HepG2 (cell line): ENCODE measurements around the gene CSNK2A1.

Experiments
- CTCF ChIP-seq: sonication (generic); formaldehyde crosslinking; IDR thresholded peaks from 2 replicates; pipeline ENCODE4 v1.5.0; 2020; ENCODE audit warnings: mild to moderate bottlenecking, missing genetic modification reagents, moderate library complexity
- HNRNPL ChIP-seq: fragments of 200-400 bp; formaldehyde crosslinking; IDR thresholded peaks from 2 replicates; pipeline ENCODE4 v1.6.1; 2017; ENCODE audit warnings: mild to moderate bottlenecking, low read depth, low read length
- TFE3 ChIP-seq: IDR thresholded peaks from 2 replicates; pipeline ENCODE4 v1.6.1; 2016
- USF2 ChIP-seq, 2 experiments: sonication (generic) in 1 of 2; formaldehyde crosslinking in 1 of 2; IDR thresholded peaks; 2 replicates each; pipeline versions ENCODE4 v1.5.1 to v1.6.1; 2011 to 2020; ENCODE audit warnings: borderline replicate concordance in 1 of 2, low read depth in 1 of 2, low read length in 1 of 2, mild to moderate bottlenecking in 1 of 2, missing genetic modification reagents in 1 of 2, moderate library complexity in 1 of 2
- ZNF781 ChIP-seq: sonication (generic); formaldehyde crosslinking; IDR thresholded peaks from 2 replicates; pipeline ENCODE4 v1.5.1; 2020; ENCODE audit warnings: borderline replicate concordance, mild to moderate bottlenecking, missing genetic modification reagents; ENCODE audit errors: not compliant biosample characterization
- TF ChIP-seq, protein P1 (sequence below): sonication (generic); formaldehyde crosslinking; IDR thresholded peaks from 2 replicates; pipeline ENCODE4 v1.8.1; 2023; ENCODE audit warnings: mild to moderate bottlenecking, moderate library complexity, missing genetic modification reagents

DNA sequence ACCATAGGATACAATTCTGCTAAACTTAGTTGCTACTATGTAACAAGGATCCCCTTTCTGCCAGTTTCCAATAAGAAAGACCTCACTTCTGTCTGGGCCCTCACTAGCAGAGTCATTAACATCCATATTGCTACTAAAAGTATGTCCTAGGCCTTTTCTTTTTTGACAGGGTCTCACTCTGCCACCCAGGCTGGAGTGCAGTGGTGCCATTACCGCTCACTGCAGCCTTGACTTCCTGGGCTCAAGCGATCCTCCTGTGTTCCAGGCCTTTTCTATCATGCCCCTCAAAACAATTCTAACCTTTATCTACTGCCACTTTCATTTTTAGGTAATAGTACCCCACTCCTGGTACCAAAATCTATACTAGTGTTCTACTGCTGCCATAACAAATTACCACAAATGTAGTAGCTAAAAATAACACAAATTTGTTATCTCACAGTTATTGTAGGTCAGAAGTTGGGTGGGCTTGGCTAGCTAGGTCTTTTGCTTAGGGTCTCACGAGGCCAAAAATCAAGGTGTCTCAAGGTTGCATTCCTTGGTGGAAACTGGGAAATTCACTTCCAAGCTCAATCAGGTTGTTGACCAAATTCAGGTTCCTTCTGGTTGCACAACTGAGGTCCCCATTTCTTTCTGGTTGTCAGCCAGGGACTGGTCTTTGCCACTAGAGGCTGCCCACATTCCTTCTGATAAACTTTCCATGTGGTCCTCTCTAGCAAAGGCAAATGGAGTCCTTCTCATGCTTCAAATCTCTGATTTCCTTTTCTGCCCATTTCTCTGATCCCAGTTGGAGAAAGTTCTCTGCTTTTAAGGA, 3.0 kb downstream of the CSNK2A1 start:
- TF ChIP-seq TFE3 (CRISPR knock-in tag): no peak
- no peak for TF ChIP-seq USF2 (IDR thresholded peaks at IDR 0.05; ENCODE audit: low read depth, low read length)
- TF ChIP-seq USF2 (CRISPR knock-in tag; IDR thresholded peaks at IDR 0.05; ENCODE audit: borderline replicate concordance): no peak; the same call in 1 of the 2 replicates
- TF ChIP-seq, protein P1, sequence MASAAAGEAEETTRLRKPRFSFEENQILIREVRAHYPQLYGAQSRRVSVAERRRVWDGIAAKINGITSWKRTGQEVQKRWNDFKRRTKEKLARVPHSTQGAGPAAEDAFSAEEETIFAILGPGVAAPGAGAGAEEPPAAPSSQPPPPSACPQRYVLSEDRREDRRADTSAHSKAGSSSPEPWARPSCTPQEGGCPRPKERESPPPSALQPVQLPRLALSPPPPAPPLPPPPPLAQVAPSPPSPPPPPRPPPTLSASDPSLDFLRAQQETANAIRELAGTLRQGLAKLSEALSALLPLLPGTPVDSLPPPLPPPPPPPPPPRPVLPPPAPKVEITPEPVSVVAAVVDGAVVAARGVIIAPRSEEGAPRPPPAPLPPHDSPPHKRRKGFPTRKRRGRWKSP: no peak; the same call in 1 of the 2 replicates
- peak; percentile 54 for TF ChIP-seq CTCF (CRISPR knock-in tag)
- TF ChIP-seq ZNF781 (CRISPR knock-in tag): peak; percentile 66
- no peak for TF ChIP-seq HNRNPL
